ENCODE results near the gene TTPAL. TPM values are rescaled to one million over a fixed set of nuclear protein-coding genes. Genes with fewer than 3 reads are reported as not detected.

TTPAL gene
- total and polyA plus RNA-seq, 2 of the 4 experiments (the other 2 are of a cell fraction): 8.2 to 18.1 TPM

DNA sequence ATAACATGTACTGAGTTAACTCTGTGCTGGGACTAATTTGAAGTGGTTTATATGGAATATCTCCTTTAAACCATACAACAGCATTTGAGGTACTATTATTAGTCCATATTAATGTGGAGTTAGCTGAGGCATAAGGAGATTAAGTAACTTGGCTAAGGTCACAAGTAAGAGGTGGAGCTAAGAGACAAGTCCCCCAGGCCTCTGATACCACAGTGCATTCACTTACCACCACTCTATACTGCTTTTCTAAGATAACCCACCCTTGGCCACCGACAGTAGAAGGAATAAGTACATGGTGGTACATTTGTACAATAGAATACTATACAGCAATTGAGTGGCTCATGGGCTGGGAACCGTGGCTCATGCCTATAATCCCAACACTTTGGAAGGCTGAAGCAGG, 16.4 kb upstream of the TTPAL start:
- Histone ChIP-seq H2BK15ac (ENCODE audit: low read depth, low read length) (no peak overlapping the region), H3K14ac (replicated peaks; ENCODE audit: low read depth, low read length) (no peak overlapping the region), H2BK5ac (ENCODE audit: low read depth, low read length, poor library complexity, severe bottlenecking) (no peak overlapping the region), H4K91ac (ENCODE audit: insufficient read depth, low read depth, low read length) (no peak overlapping the region), H2BK20ac (ENCODE audit: low read depth, low read length) (no peak overlapping the region), H3K27ac (ENCODE audit: insufficient read depth, low read length) (no peak overlapping the region), H3K27me3 (ENCODE audit: control insufficient read depth, insufficient read depth, low read length) (peaks cover 6% of the 10 kb centered on the region), H3K9me1 (ENCODE audit: insufficient read depth, low read length) (no peaks in the 10 kb centered on the region), H3K9ac (ENCODE audit: low read depth, low read length) (no peak overlapping the region), H2AK5ac (ENCODE audit: low read depth, low read length) (no peak overlapping the region), H3K36me3 (ENCODE audit: control insufficient read depth, insufficient read depth, low read length) (no peaks in the 10 kb centered on the region), H3K56ac (ENCODE audit: extremely low read depth, insufficient read depth, low read length) (no peak overlapping the region), H2BK120ac (ENCODE audit: low read depth, low read length) (no peak overlapping the region), H3K4me3 (ENCODE audit: insufficient read depth, low read depth, low read length) (no peak overlapping the region), H3K9me3 (ENCODE audit: control insufficient read depth, insufficient read depth, low read length) (no peaks in the 10 kb centered on the region), H3K23ac (ENCODE audit: low read depth, low read length) (no peak overlapping the region), H3K4me2 (ENCODE audit: low read depth, low read length) (no peak overlapping the region), H3K4ac (ENCODE audit: low read depth, low read length) (no peak overlapping the region), H3K18ac (ENCODE audit: low read depth, low read length) (no peak overlapping the region), H4K5ac (ENCODE audit: low read depth, low read length) (no peak overlapping the region), H3K79me1 (ENCODE audit: low read depth in 1 of 2, low read length in 2 of 2) (no peaks in the 10 kb centered on the region), H3K4me1 (ENCODE audit: control insufficient read depth, insufficient read depth, low read length) (no peaks in the 10 kb centered on the region), H4K20me1 (ENCODE audit: insufficient read depth, low read length) (no peaks in the 10 kb centered on the region), H4K8ac (ENCODE audit: low read depth in 2 of 2, low read length in 2 of 2) (no peak overlapping the region), H2AK9ac (replicated peaks; ENCODE audit: low read depth, low read length, poor library complexity) (no peak overlapping the region), H2AFZ (replicated peaks; ENCODE audit: low read length, poor library complexity) (no peak overlapping the region)
- POLR2A ChIA-PET (ENCODE audit: unreplicated experiment): no interaction called here
- CTCF ChIA-PET: no interaction called here
- in situ Hi-C loops (cut with MboI; ENCODE audit: low sequenced_read_pairs): no loop called here
- no CpG with 5 or more reads among the region's 2 CpGs for WGBS, 2 experiments (ENCODE audit: extremely low coverage in 2 of 2, insufficient read length in 1 of 2)
- DNase-seq: no peak
- dilution Hi-C loops (cut with HindIII; ENCODE audit: low sequenced_read_pairs, unreplicated experiment): no loop called here
- no peak for TF ChIP-seq CHD1 (IDR thresholded peaks at IDR 0.05; ENCODE audit: low read depth, low read length)
- TF ChIP-seq BHLHE40 (IDR thresholded peaks at IDR 0.05; ENCODE audit: low read depth, low read length): no peak
- TF ChIP-seq NFE2L2 (IDR thresholded peaks at IDR 0.05; ENCODE audit: low read depth, low read length): no peak
- no peak for TF ChIP-seq RAD21 (IDR thresholded peaks at IDR 0.05; ENCODE audit: low read length)
- TF ChIP-seq, protein P1, sequence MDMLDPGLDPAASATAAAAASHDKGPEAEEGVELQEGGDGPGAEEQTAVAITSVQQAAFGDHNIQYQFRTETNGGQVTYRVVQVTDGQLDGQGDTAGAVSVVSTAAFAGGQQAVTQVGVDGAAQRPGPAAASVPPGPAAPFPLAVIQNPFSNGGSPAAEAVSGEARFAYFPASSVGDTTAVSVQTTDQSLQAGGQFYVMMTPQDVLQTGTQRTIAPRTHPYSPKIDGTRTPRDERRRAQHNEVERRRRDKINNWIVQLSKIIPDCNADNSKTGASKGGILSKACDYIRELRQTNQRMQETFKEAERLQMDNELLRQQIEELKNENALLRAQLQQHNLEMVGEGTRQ (IDR thresholded peaks at IDR 0.05; ENCODE audit: low read depth, low read length): no peak
- no peak for TF ChIP-seq CEBPB (IDR thresholded peaks at IDR 0.05; ENCODE audit: low read depth, low read length)
- TF ChIP-seq SMC3 (IDR thresholded peaks at IDR 0.05; ENCODE audit: low read depth, low read length): no peak
- TF ChIP-seq MXI1 (IDR thresholded peaks at IDR 0.05; ENCODE audit: borderline replicate concordance, low read depth, low read length): no peak
- TF ChIP-seq RCOR1 (IDR thresholded peaks at IDR 0.05; ENCODE audit: insufficient replicate concordance, low read length): no peak
- TF ChIP-seq MAFK (IDR thresholded peaks at IDR 0.05; ENCODE audit: low read depth, low read length): no peak
- no peak for TF ChIP-seq POLR2A (IDR thresholded peaks at IDR 0.05; ENCODE audit: low read depth, low read length)
- TF ChIP-seq RFX5 (IDR thresholded peaks at IDR 0.05; ENCODE audit: low read depth, low read length): no peak
- TF ChIP-seq FOS (IDR thresholded peaks at IDR 0.05; ENCODE audit: low read depth, low read length): no peak
- TF ChIP-seq, protein P2, sequence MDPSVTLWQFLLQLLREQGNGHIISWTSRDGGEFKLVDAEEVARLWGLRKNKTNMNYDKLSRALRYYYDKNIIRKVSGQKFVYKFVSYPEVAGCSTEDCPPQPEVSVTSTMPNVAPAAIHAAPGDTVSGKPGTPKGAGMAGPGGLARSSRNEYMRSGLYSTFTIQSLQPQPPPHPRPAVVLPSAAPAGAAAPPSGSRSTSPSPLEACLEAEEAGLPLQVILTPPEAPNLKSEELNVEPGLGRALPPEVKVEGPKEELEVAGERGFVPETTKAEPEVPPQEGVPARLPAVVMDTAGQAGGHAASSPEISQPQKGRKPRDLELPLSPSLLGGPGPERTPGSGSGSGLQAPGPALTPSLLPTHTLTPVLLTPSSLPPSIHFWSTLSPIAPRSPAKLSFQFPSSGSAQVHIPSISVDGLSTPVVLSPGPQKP (IDR thresholded peaks at IDR 0.05; ENCODE audit: borderline replicate concordance, low read depth, low read length): no peak
- TF ChIP-seq, protein P3, sequence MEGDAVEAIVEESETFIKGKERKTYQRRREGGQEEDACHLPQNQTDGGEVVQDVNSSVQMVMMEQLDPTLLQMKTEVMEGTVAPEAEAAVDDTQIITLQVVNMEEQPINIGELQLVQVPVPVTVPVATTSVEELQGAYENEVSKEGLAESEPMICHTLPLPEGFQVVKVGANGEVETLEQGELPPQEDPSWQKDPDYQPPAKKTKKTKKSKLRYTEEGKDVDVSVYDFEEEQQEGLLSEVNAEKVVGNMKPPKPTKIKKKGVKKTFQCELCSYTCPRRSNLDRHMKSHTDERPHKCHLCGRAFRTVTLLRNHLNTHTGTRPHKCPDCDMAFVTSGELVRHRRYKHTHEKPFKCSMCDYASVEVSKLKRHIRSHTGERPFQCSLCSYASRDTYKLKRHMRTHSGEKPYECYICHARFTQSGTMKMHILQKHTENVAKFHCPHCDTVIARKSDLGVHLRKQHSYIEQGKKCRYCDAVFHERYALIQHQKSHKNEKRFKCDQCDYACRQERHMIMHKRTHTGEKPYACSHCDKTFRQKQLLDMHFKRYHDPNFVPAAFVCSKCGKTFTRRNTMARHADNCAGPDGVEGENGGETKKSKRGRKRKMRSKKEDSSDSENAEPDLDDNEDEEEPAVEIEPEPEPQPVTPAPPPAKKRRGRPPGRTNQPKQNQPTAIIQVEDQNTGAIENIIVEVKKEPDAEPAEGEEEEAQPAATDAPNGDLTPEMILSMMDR (conservative IDR thresholded peaks at IDR 0.05; ENCODE audit: low read depth, low read length): no peak
- no peak for TF ChIP-seq MAZ (IDR thresholded peaks at IDR 0.05; ENCODE audit: borderline replicate concordance, low read depth, low read length)
- intact Hi-C loops (cut with micrococcal nuclease): loop anchor here (10.0 kb wide), 1 partner anchor 144 kb away; the partner anchor contains the start of gene FITM2
- no TSS peak for BruUV-seq (replicated peaks)
- ATAC-seq (ENCODE audit: low read depth): no peak

Measured in IMR-90 (cell line).